Subcutaneous abdominal adipose tissue (tissue), 5 donors: ENCODE results near the gene NOL9.
A peak's percentile ranks its signal among the peaks of the same experiment; 100 is the strongest.
"Not testable (repeated sequence)": the region's sequence is repeated elsewhere in the genome, so short reads cannot be mapped to it uniquely, and the experiment has no call there.

Experiments used
- H3K27ac ChIP-seq: one replicate; pipeline ENCODE4 v1.7.0; 2013; ENCODE audit warnings: low read depth, mild to moderate bottlenecking, inconsistent platforms, low read length, moderate library complexity
- H3K27me3 ChIP-seq, 5 donors: one replicate each; pipeline ENCODE4 v1.7.0; 2013; ENCODE audit warnings: low read length in 5 of 5, inconsistent platforms in 1 of 5; ENCODE audit not compliant: control insufficient read depth in 5 of 5, insufficient read depth in 4 of 5
- H3K36me3 ChIP-seq, 5 donors: one replicate each; pipeline ENCODE4 v1.7.0; 2013; ENCODE audit warnings: low read length in 5 of 5; ENCODE audit not compliant: control insufficient read depth in 5 of 5, insufficient read depth in 5 of 5
- H3K4me1 ChIP-seq, 5 donors: one replicate each; pipeline ENCODE4 v1.7.0; 2013; ENCODE audit warnings: low read length in 5 of 5, mild to moderate bottlenecking in 3 of 5, moderate library complexity in 1 of 5; ENCODE audit not compliant: control insufficient read depth in 5 of 5, insufficient read depth in 5 of 5
- H3K4me3 ChIP-seq, 5 donors: one replicate each; pipeline ENCODE4 v1.7.0; 2013; ENCODE audit warnings: low read length in 5 of 5, low read depth in 1 of 5
- H3K9ac ChIP-seq, 5 donors: one replicate each; pipeline ENCODE4 v1.7.0; 2013; ENCODE audit warnings: low read length in 5 of 5, mild to moderate bottlenecking in 4 of 5, moderate library complexity in 3 of 5
- H3K9me3 ChIP-seq, 5 donors: one replicate each; pipeline ENCODE4 v1.7.0; 2013; ENCODE audit warnings: low read length in 5 of 5; ENCODE audit not compliant: control insufficient read depth in 5 of 5
- donor health status: healthy.
- donor health status: healthy.
- donor health status: healthy.
- donor health status: healthy.
- donor health status: healthy.

Gene NOL9

DNA sequence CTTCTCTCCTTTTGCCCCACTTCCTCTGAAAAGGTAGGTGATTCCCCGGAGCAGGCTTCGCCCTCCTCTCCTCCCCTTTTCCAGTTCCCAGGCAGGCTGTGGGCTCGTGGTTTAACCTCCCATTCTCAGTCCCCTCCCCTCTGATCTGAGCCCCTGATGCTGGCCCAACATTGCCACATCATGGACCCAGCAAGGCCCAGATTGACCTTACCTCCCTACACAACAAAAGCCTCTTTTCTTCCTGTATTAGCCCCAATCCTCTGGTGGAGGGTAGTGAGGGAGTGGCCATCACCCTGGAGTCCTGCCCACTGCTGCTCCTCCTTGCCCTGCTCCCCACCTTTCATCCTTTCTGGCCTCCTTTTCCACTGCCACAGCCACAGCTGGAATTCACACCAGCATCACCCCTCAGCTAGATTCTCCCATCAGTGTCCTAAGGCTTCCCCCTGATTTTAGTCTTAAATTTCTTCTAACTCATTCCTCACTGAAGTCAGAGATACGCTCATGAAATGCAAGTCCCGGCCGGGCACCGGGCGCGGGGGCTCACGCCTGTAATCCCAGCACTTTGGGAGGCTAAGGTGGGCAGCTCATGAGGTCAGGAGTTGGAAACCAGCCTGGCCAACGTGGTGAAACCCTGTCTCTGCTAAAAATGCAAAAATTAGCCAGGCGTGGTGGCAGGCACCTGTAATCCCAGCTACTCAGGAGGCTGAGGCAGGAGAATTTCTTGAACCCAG lies 18.5 kb upstream of the NOL9 start:
- Histone ChIP-seq H3K4me3 (no peak overlapping the region), H3K9me3 (peaks cover 0 to 7% (median 6%) of the 10 kb centered on the region in 5 donors), H3K4me1 (no peaks in the 10 kb centered on the region), H3K27ac (no peak overlapping the region), H3K27me3 (peaks cover 0 to 5% (median 0%) of the 10 kb centered on the region in 5 donors), H3K9ac (no peak overlapping the region), H3K36me3 (no peaks in the 10 kb centered on the region)

DNA sequence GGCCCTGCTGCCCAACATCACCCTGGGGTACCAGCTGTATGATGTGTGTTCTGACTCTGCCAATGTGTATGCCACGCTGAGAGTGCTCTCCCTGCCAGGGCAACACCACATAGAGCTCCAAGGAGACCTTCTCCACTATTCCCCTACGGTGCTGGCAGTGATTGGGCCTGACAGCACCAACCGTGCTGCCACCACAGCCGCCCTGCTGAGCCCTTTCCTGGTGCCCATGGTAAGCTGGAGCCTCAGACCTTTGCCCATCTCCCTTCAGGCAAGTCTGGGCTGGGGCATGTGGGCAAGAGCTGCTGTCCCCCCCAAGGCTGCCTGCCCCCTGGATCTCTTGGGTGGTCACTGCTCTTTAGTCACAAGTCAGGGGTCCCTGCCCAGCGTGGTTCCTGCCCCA lies 16.7 kb upstream of the NOL9 start:
- Histone ChIP-seq H3K36me3 (no peaks in the 10 kb centered on the region), H3K9me3 (peaks cover 0 to 7% (median 6%) of the 10 kb centered on the region in 5 donors), H3K4me1 (no peaks in the 10 kb centered on the region), H3K27me3 (peaks cover 0 to 5% (median 0%) of the 10 kb centered on the region in 5 donors), H3K27ac (no peak overlapping the region), H3K9ac (no peak overlapping the region), H3K4me3 (no peak overlapping the region)

DNA sequence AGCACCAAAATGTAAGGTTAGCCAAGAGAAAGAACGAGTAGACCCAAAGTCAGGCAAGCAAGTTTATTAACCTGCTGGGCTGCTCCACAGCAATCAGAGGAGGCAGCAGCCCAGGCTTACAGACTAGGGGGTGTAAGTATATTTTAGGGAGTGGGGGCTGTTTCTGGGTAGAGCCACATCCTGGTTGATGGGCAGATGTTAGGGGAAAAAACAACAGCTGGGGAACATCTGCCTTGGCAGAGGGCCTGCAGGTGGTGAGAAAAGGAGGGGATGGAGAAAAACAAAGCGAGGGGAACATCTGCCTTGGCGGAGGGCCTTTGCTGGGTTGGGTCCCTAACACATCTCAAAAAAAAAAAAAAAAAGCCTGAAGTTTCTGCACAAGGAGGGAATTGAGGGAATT lies 15.8 kb upstream of the NOL9 start:
- no peak overlapping the region for H3K27ac ChIP-seq
- H3K9ac ChIP-seq, result no peak overlapping the region
- H3K36me3 ChIP-seq, result no peaks in the 10 kb centered on the region
- H3K9me3 ChIP-seq, result peaks cover 0 to 7% (median 6%) of the 10 kb centered on the region in 5 donors
- no peaks in the 10 kb centered on the region for H3K4me1 ChIP-seq
- H3K27me3 ChIP-seq, result peaks cover 0 to 6% (median 0%) of the 10 kb centered on the region in 5 donors
- no peak overlapping the region for H3K4me3 ChIP-seq

DNA sequence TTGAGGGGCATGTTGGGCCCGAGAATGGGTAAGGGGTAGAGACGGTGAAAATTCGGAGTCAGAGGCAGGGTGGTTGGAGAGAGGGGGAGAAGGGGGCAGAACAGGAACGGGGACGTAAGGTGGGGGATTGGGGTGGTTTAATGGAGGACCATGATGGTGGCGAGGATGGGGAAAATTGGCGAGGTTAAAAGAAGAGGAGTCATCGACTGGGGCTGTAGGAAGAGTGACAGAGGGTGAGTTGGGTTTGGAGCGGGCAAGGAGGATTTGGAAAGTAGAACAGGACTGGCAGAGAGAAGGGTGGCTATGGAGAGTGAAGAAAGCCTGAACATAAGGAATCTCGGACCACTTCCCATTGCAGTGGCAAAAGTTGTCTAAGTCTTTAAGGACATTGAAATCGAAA lies 14.7 kb upstream of the NOL9 start:
- H3K9me3 ChIP-seq, result peaks cover 0 to 7% (median 6%) of the 10 kb centered on the region in 5 donors
- no peaks in the 10 kb centered on the region for H3K4me1 ChIP-seq
- peaks cover 0 to 4% (median 0%) of the 10 kb centered on the region in 5 donors for H3K27me3 ChIP-seq
- H3K36me3 ChIP-seq, result no peaks in the 10 kb centered on the region
- no peak overlapping the region for H3K4me3 ChIP-seq
- H3K9ac ChIP-seq, result no peak overlapping the region
- no peak overlapping the region for H3K27ac ChIP-seq

DNA sequence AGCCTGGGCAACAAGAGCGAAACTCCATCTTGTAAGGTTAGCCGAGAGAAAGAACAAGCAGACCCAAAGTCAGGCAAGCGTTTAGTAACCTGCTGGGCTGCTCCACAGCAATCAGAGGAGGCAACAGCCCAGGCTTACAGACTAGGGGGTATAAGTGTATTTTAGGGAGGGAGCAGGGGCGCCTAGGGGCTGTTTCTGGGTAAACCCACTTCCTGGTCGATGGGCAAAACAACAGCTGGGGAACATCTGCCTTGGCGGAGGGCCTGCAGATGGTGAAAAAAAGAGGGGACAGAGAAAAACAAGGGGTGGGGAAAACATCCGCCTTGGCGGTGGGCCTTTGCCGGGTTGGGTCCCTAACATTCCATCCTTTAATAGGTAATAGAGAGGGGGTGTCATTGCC lies 6.0 kb upstream of the NOL9 start:
- peaks cover 0 to 11% (median 0%) of the 10 kb centered on the region in 5 donors for H3K27me3 ChIP-seq
- H3K9ac ChIP-seq, result no peak overlapping the region
- H3K9me3 ChIP-seq, result no peaks in the 10 kb centered on the region

DNA sequence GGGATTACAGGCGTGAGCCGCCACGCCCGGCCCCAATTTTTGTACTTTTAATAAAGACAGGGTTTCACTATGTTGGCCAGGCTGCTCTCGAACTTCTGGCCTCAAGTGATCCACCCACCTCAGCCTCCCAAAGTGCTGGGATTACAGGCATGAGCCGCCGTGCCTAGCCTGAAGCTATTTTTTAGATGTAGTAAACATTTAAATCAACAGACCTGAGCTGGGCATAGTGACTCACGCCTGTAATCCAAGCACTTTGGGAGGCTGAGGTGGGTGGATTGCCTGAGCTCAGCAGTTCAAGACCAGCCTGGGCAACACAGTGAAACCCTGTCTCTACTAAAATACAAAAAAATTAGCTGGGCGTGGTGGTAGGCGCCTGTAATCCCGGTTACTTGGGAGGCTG lies 4.8 kb upstream of the NOL9 start:
- H3K36me3 ChIP-seq, H3K27me3 ChIP-seq, H3K27ac ChIP-seq, H3K9me3 ChIP-seq, H3K9ac ChIP-seq, H3K4me3 ChIP-seq: not testable (repeated sequence)
- H3K4me1 ChIP-seq, result peaks cover 5 to 11% (median 11%) of the 10 kb centered on the region in 5 donors

More for the DNA sequence above, 6.0 kb upstream of the NOL9 start:
- Histone ChIP-seq H3K27ac (no peak overlapping the region), H3K36me3 (no peaks in the 10 kb centered on the region), H3K4me1 (peaks cover 0 to 3% (median 2%) of the 10 kb centered on the region in 5 donors), H3K4me3 (no peak overlapping the region)

DNA sequence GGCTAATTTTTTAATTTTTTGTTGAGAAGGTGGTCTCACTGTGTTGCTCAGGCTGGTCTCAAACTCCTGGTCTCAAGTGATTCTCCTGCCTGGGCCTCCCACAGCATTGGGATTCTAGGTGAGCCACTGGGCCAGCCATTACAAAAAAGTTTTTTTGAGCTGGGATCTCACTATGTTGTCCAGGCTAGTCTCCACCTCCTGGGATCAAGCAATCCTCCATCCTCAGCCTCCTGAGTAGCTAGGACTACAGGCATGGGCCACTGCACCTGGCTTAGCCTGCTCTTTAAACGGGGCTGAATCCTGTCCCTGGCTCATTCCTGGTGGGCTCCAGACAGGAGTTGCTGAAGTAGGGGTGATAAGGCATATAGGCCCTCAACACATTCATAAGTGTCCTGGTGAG lies 3.3 kb upstream of the NOL9 start:
- Histone ChIP-seq H3K36me3 (no peaks in the 10 kb centered on the region), H3K27ac (no peak overlapping the region), H3K27me3 (peaks cover 0 to 5% (median 0%) of the 10 kb centered on the region in 5 donors), H3K9ac (no peak overlapping the region), H3K4me1 (peaks cover 9 to 25% (median 24%) of the 10 kb centered on the region in 5 donors), H3K4me3 (no peak overlapping the region), H3K9me3 (no peaks in the 10 kb centered on the region)

DNA sequence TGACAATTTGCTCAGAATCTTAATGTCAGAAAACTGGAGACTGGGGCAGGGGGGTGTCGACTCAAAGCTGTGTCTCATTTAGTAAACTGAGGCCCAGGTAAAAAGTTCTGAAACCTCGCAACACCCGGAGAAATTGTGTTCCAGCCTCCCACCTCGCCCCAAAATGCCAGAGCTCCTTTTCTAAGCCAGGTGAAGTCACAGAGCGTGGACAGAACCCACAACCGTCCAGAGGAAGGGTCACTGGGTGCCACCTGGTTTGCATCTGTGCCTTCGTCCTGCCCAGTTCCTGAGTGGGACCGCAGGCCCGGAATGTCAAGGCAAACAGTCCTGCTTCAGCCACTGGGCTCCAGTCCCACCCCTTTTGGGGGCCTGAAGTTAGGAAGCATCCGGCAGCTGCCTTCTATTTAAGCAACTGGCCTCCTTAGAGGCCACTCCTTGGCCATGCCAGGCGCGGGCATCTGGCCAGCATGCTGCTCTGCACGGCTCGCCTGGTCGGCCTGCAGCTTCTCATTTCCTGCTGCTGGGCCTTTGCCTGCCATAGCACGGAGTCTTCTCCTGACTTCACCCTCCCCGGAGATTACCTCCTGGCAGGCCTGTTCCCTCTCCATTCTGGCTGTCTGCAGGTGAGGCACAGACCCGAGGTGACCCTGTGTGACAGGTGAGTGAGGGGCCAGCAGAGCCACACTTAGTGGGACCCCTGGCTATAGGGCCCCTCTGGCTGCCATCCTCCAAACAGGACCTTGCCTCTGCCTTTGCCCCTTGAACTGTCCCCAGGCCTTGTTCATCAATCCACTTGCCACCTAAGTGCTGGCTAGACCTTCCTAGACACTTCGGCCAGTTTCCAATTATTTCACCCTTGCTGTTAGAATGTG lies 830 bp upstream of the NOL9 start, which contains the start of gene TAS1R1:
TSS of gene TAS1R1 (plus strand) at position 401 of the 872 bp plus-strand sequence. CDS start at position 468, 67 bp downstream.
- H3K9me3 ChIP-seq, result no peaks in the 10 kb centered on the region
- H3K27ac ChIP-seq, result peak within 1 kb of the TSS; percentile 62
- H3K9ac ChIP-seq, result peak within 1 kb of the TSS in 4 of 5 donors; percentile 95 to 99 (median 98)

DNA sequence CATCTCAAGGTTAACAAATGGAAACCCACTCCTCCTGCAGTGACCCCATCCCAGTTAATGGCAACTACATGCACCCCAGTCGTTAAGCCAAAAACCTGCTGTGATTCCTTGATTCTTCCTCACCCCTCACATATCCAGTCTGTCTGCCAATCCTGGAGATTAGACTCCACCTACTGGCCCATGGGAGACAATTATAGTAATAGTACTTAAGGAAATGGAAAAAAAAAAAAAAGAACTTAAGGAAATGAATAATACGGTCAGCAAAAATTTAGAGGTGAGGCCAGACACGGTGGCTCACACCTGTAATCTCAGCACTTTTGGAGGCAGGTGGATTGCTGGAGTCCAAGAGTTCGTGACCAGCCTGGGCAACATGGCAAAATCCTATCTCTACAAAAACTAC lies 7.0 kb downstream of the NOL9 start:
- Histone ChIP-seq H3K27me3 (no peaks in the 10 kb centered on the region), H3K4me1 (peaks cover 0 to 31% (median 6%) of the 10 kb centered on the region in 5 donors), H3K36me3 (peaks cover 19 to 74% (median 55%) of the 10 kb centered on the region in 5 donors), H3K27ac (peak overlapping the region; percentile 18), H3K9me3 (no peaks in the 10 kb centered on the region), H3K9ac (no peak overlapping the region), H3K4me3 (no peak overlapping the region)

More for the DNA sequence above, 830 bp upstream of the NOL9 start, which contains the start of gene TAS1R1:
- Histone ChIP-seq H3K4me3 (peak within 1 kb of the TSS; percentile 75 to 97 (median 87)), H3K4me1 (peaks cover 9 to 25% (median 24%) of the 10 kb centered on the region in 5 donors), H3K27me3 (no peaks in the 10 kb centered on the region), H3K36me3 (peaks cover 0 to 6% (median 0%) of the 10 kb centered on the region in 5 donors)
